WTC11 (cell line): ENCODE results near the gene HADHB. TPM values are rescaled to one million over a fixed set of nuclear protein-coding genes. Genes with fewer than 3 reads are reported as not detected.

Experiments
- ATAC-seq: fragments of 200-7000 bp; cut with Tn5 transposase; 2 replicates; pipeline ENCODE4 v1.10.0; 2021; ENCODE audit warnings: mild to moderate bottlenecking, moderate library complexity
- CTCF ChIA-PET: fragments of 300-600 bp; sonication (Branson Sonifier 250); formaldehyde crosslinking; loops from one replicate; lab custom pipeline; 2021; ENCODE audit warnings: antibody characterized with exemption; lab: Charles Lee
- POLR2A ChIA-PET: fragments of 350-600 bp; sonication (Branson Sonifier 250); formaldehyde crosslinking; loops from one replicate; lab custom pipeline; 2021; ENCODE audit warnings: antibody characterized with exemption; lab: Charles Lee
- DNase-seq: peaks from one replicate; pipeline ENCODE4 v3.0.0; 2021; ENCODE audit warnings: low spot score
- H3K27ac Mint-ChIP-seq: 2 replicates; pipeline ENCODE4 v1.8.0; 2021; ENCODE audit warnings: mixed read lengths
- H3K27me3 Mint-ChIP-seq: 2 replicates; pipeline ENCODE4 v1.8.0; 2021; ENCODE audit warnings: low read depth, mild to moderate bottlenecking, moderate library complexity, mixed read lengths
- H3K36me3 Mint-ChIP-seq: 2 replicates; pipeline ENCODE4 v1.8.0; 2021; ENCODE audit warnings: mixed read lengths
- H3K4me1 Mint-ChIP-seq: 2 replicates; pipeline ENCODE4 v1.8.0; 2022; ENCODE audit warnings: mixed read lengths
- H3K4me3 Mint-ChIP-seq: 2 replicates; pipeline ENCODE4 v1.8.0; 2021; ENCODE audit warnings: mild to moderate bottlenecking, moderate library complexity, mixed read lengths
- H3K9me3 Mint-ChIP-seq: 2 replicates; pipeline ENCODE4 v1.8.0; 2021; ENCODE audit warnings: mixed read lengths
- CBFB ChIP-seq: sonication (generic); formaldehyde crosslinking; IDR thresholded peaks from 2 replicates; pipeline ENCODE4 v1.8.1; 2022; ENCODE audit warnings: mild to moderate bottlenecking, low read depth, missing genetic modification reagents
- CTCF ChIP-seq: fragments of 200-600 bp; IDR thresholded peaks from 2 replicates; pipeline ENCODE4 v1.8.0; 2022; ENCODE audit warnings: antibody characterized with exemption
- E2F1 ChIP-seq: sonication (generic); formaldehyde crosslinking; IDR thresholded peaks from 2 replicates; pipeline ENCODE4 v1.8.0; 2022; ENCODE audit warnings: mild to moderate bottlenecking, missing genetic modification reagents
- FOXJ3 ChIP-seq: sonication (generic); formaldehyde crosslinking; IDR thresholded peaks from 2 replicates; pipeline ENCODE4 v1.9.0; 2021; ENCODE audit warnings: missing genetic modification reagents, mild to moderate bottlenecking, borderline replicate concordance
- FOXK1 ChIP-seq: sonication (generic); formaldehyde crosslinking; IDR thresholded peaks from 2 replicates; pipeline ENCODE4 v1.8.0; 2022; ENCODE audit warnings: mild to moderate bottlenecking, moderate library complexity, missing genetic modification reagents
- GTF2I ChIP-seq: fragments of 250-450 bp; sonication (Bioruptor Pico); conservative IDR thresholded peaks from 2 replicates; pipeline ENCODE4 v1.4.0; 2021; ENCODE audit warnings: mild to moderate bottlenecking
- JUN ChIP-seq: sonication (generic); formaldehyde crosslinking; IDR thresholded peaks from 2 replicates; pipeline ENCODE4 v1.8.0; 2023; ENCODE audit warnings: mild to moderate bottlenecking, missing genetic modification reagents
- NR2C2 ChIP-seq: sonication (generic); formaldehyde crosslinking; IDR thresholded peaks from 2 replicates; pipeline ENCODE4 v1.8.0; 2022; ENCODE audit warnings: mild to moderate bottlenecking, missing genetic modification reagents
- PRRX2 ChIP-seq: fragments of 250-450 bp; sonication (Bioruptor Pico); IDR thresholded peaks from 2 replicates; pipeline ENCODE4 v1.8.0; 2021; ENCODE audit warnings: mild to moderate bottlenecking
- ZNF138 ChIP-seq: sonication (generic); formaldehyde crosslinking; conservative IDR thresholded peaks from 2 replicates; pipeline ENCODE4 v1.8.1; 2022; ENCODE audit warnings: mild to moderate bottlenecking, moderate library complexity, missing genetic modification reagents
- ZNF219 ChIP-seq: sonication (generic); formaldehyde crosslinking; IDR thresholded peaks from 2 replicates; pipeline ENCODE4 v1.8.0; 2023; ENCODE audit warnings: missing genetic modification reagents, mild to moderate bottlenecking, borderline replicate concordance
- ZNF423 ChIP-seq: fragments of 250-450 bp; sonication (Bioruptor Pico); IDR thresholded peaks from 2 replicates; pipeline ENCODE4 v2.1.2; 2022; ENCODE audit warnings: mild to moderate bottlenecking, moderate library complexity
- total RNA-seq: library from RNA; stranded (reverse); gene quantifications from 3 replicates; pipeline ENCODE4 v1.2.3, GENCODE V29; 2021
- TF ChIP-seq, protein P1 (sequence below): fragments of 250-450 bp; sonication (Bioruptor Pico); IDR thresholded peaks from 2 replicates; pipeline ENCODE4 v1.9.0; 2021; ENCODE audit warnings: mild to moderate bottlenecking, borderline replicate concordance
- TF ChIP-seq, protein P2 (sequence below): fragments of 250-450 bp; sonication (Bioruptor Pico); IDR thresholded peaks from 2 replicates; pipeline ENCODE4 v2.1.2; 2022; ENCODE audit warnings: mild to moderate bottlenecking, moderate library complexity
- TF ChIP-seq, protein P3 (sequence below): sonication (generic); formaldehyde crosslinking; IDR thresholded peaks from 2 replicates; pipeline ENCODE4 v1.8.1; 2023; ENCODE audit warnings: mild to moderate bottlenecking, missing genetic modification reagents, moderate library complexity
- TF ChIP-seq, protein P4 (sequence below): sonication (generic); formaldehyde crosslinking; IDR thresholded peaks from 2 replicates; pipeline ENCODE4 v1.8.1; 2022; ENCODE audit warnings: mild to moderate bottlenecking, moderate library complexity, missing genetic modification reagents

Gene HADHB
- total RNA-seq, 1 experiment from 2014 or later: 60.7 TPM

DNA sequence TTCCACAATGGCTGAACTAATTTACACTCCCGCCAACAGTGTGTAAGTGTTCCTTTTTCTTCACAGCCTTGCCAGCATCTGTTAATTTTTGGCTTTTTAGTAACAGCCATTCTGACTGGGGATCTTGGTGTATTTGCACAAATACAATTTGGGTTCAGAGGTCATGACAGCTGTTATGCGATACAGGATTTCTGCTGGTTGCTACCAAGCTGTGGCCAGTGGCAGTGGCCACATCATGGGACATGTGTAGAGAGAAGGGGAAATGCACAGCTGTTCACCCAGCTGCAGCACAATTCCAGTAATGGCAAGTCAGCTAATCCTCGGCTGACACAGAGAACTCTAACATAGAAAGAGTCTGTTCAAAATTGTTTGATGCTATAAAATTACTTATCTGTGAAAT, 80.2 kb downstream of the HADHB start:
- no peak overlapping the region for H3K27ac Mint-ChIP-seq
- no peak for ATAC-seq

More for the DNA sequence above, 80.2 kb downstream of the HADHB start:
- Mint-ChIP-seq H3K4me3 (no peak overlapping the region), H3K27me3 (no peaks in the 10 kb centered on the region), H3K9me3 (0 out of 2 replicates have a peak, but pooled peaks cover 5% of the 10 kb centered on the region), H3K36me3 (no peaks in the 10 kb centered on the region), H3K4me1 (peaks cover 2% of the 10 kb centered on the region; the same call in 1 of the 2 replicates)
- ChIA-PET CTCF (no interaction called here), POLR2A (no interaction called here)
- no peak for DNase-seq
- TF ChIP-seq, protein P1, sequence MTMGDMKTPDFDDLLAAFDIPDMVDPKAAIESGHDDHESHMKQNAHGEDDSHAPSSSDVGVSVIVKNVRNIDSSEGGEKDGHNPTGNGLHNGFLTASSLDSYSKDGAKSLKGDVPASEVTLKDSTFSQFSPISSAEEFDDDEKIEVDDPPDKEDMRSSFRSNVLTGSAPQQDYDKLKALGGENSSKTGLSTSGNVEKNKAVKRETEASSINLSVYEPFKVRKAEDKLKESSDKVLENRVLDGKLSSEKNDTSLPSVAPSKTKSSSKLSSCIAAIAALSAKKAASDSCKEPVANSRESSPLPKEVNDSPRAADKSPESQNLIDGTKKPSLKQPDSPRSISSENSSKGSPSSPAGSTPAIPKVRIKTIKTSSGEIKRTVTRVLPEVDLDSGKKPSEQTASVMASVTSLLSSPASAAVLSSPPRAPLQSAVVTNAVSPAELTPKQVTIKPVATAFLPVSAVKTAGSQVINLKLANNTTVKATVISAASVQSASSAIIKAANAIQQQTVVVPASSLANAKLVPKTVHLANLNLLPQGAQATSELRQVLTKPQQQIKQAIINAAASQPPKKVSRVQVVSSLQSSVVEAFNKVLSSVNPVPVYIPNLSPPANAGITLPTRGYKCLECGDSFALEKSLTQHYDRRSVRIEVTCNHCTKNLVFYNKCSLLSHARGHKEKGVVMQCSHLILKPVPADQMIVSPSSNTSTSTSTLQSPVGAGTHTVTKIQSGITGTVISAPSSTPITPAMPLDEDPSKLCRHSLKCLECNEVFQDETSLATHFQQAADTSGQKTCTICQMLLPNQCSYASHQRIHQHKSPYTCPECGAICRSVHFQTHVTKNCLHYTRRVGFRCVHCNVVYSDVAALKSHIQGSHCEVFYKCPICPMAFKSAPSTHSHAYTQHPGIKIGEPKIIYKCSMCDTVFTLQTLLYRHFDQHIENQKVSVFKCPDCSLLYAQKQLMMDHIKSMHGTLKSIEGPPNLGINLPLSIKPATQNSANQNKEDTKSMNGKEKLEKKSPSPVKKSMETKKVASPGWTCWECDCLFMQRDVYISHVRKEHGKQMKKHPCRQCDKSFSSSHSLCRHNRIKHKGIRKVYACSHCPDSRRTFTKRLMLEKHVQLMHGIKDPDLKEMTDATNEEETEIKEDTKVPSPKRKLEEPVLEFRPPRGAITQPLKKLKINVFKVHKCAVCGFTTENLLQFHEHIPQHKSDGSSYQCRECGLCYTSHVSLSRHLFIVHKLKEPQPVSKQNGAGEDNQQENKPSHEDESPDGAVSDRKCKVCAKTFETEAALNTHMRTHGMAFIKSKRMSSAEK (CRISPR knock-in tag): no peak
- TF ChIP-seq E2F1: no peak
- TF ChIP-seq FOXK1: no peak
- TF ChIP-seq, protein P2, sequence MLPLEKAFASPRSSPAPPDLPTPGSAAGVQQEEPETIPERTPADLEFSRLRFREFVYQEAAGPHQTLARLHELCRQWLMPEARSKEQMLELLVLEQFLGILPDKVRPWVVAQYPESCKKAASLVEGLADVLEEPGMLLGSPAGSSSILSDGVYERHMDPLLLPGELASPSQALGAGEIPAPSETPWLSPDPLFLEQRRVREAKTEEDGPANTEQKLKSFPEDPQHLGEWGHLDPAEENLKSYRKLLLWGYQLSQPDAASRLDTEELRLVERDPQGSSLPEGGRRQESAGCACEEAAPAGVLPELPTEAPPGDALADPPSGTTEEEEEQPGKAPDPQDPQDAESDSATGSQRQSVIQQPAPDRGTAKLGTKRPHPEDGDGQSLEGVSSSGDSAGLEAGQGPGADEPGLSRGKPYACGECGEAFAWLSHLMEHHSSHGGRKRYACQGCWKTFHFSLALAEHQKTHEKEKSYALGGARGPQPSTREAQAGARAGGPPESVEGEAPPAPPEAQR: no peak
- no peak for TF ChIP-seq ZNF219 (CRISPR knock-in tag)
- TF ChIP-seq CBFB (CRISPR knock-in tag): no peak
- TF ChIP-seq FOXJ3 (CRISPR knock-in tag): no peak
- TF ChIP-seq JUN: no peak
- no peak for TF ChIP-seq CTCF
- no peak for TF ChIP-seq ZNF423 (CRISPR knock-in tag)
- TF ChIP-seq, protein P3, sequence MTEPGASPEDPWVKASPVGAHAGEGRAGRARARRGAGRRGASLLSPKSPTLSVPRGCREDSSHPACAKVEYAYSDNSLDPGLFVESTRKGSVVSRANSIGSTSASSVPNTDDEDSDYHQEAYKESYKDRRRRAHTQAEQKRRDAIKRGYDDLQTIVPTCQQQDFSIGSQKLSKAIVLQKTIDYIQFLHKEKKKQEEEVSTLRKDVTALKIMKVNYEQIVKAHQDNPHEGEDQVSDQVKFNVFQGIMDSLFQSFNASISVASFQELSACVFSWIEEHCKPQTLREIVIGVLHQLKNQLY (CRISPR knock-in tag): no peak
- TF ChIP-seq, protein P4, sequence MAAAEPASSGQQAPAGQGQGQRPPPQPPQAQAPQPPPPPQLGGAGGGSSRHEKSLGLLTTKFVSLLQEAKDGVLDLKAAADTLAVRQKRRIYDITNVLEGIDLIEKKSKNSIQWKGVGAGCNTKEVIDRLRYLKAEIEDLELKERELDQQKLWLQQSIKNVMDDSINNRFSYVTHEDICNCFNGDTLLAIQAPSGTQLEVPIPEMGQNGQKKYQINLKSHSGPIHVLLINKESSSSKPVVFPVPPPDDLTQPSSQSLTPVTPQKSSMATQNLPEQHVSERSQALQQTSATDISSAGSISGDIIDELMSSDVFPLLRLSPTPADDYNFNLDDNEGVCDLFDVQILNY (CRISPR knock-in tag): no peak
- TF ChIP-seq NR2C2: no peak
- TF ChIP-seq ZNF138: no peak
- TF ChIP-seq GTF2I: no peak
- TF ChIP-seq PRRX2: no peak
